Thyroid gland (tissue), 4 donors: ENCODE measurements around the gene SCTR.

Source experiments
- CTCF ChIP-seq, 6 experiments: fragments of 200-600 bp in 3 of 6; fragments of 450-650 bp in 3 of 6; sonication (generic) in 3 of 6; IDR thresholded peaks; one replicate each; pipeline ENCODE4 v1.5.1; 2016 to 2019; ENCODE audit warnings: antibody characterized with exemption in 6 of 6, mild to moderate bottlenecking in 2 of 6, inconsistent platforms in 1 of 6, moderate library complexity in 1 of 6
- POLR2A ChIP-seq, 2 donors: fragments of 450-650 bp; IDR thresholded peaks; one replicate each; pipeline ENCODE4 v1.6.1; 2017; ENCODE audit warnings: antibody characterized with exemption in 2 of 2, mild to moderate bottlenecking in 2 of 2, moderate library complexity in 1 of 2

DNA sequence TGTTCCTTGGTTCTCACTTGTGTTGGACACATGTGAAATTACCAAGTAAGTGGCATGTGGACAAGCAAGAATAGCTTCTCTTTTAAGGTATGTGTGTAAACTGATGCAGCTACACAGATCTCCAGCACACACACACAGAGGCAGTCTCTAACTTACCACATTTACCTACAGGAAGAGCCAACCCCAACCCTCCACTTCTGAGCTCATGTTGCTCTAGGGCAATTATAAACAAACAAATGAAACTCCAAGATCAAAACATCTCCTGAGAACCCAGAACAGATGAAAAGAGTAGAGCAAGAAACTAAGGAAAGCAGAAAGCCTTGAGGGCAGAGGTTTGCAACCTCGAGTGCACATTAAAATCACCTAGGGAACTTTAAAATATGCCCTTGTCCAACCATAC lies 108.7 kb downstream of the SCTR start:
- no peak for TF ChIP-seq CTCF (IDR thresholded peaks at IDR 0.05)
- TF ChIP-seq POLR2A (IDR thresholded peaks at IDR 0.05), result no peak
